PC-3 (cell line): ENCODE measurements around the gene DBP.

Experiments used
- CTCF ChIP-seq: fragments of 300-600 bp; sonication (generic); conservative IDR thresholded peaks from 2 replicates; pipeline ENCODE4 v1.5.1; 2017; ENCODE audit warnings: antibody characterized with exemption, low read depth, mild to moderate bottlenecking, low read length
- EZH2phosphoT487 ChIP-seq: fragments of 300-600 bp; sonication (generic); IDR thresholded peaks from 2 replicates; pipeline ENCODE4 v1.6.1; 2018; ENCODE audit warnings: mild to moderate bottlenecking, antibody characterized with exemption, low read length, borderline replicate concordance

GRCh38 chr19:48686088-48686487 lies 48.9 kb upstream of the DBP start:
- TF ChIP-seq CTCF: no peak
- TF ChIP-seq EZH2phosphoT487: no peak
